Tibial artery (tissue), 4 donors: ENCODE results near the gene TPRG1L.

Source experiments
- DNase-seq, 2 donors: peaks; one replicate each; pipeline ENCODE4 v3.0.0-alpha.2; 2019
- H3K27ac ChIP-seq, 2 donors: fragments of 200-600 bp; sonication (generic) in 1 of 2; 1 replicate in 1 of 2; 2 replicates in 1 of 2; pipeline ENCODE4 v1.5.1; 2018 to 2019; ENCODE audit warnings: mild to moderate bottlenecking in 1 of 2
- H3K27me3 ChIP-seq, 2 donors: fragments of 200-600 bp; sonication (generic) in 1 of 2; one replicate each; pipeline versions ENCODE4 v1.5.1 to v1.6.0; 2016 to 2019
- H3K36me3 ChIP-seq, 3 donors: fragments of 200-600 bp; sonication (generic) in 2 of 3; one replicate each; pipeline ENCODE4 v1.5.1; 2016 to 2019; ENCODE audit warnings: mild to moderate bottlenecking in 2 of 3
- H3K4me1 ChIP-seq, 4 donors: fragments of 200-600 bp; sonication (generic) in 2 of 4; 1 replicate in 3 of 4; 2 replicates in 1 of 4; pipeline ENCODE4 v1.5.1; 2016 to 2019
- H3K4me3 ChIP-seq, 2 donors: fragments of 200-600 bp; sonication (generic) in 1 of 2; 1 replicate in 1 of 2; 2 replicates in 1 of 2; pipeline ENCODE4 v1.5.1; 2018 to 2019; ENCODE audit warnings: mild to moderate bottlenecking in 2 of 2
- H3K9me3 ChIP-seq, 3 donors: fragments of 200-600 bp; sonication (generic) in 1 of 3; one replicate each; pipeline ENCODE4 v1.5.1; 2016 to 2019
- CTCF ChIP-seq, 2 experiments: fragments of 200-600 bp in 1 of 2; fragments of 450-650 bp in 1 of 2; IDR thresholded peaks; one replicate each; pipeline ENCODE4 v1.5.1; 2017 to 2019; ENCODE audit warnings: antibody characterized with exemption in 2 of 2, mild to moderate bottlenecking in 1 of 2, moderate library complexity in 1 of 2
- intact Hi-C: fragments of 100-400 bp; cut with DNase I; formaldehyde crosslinking; loops from one replicate; pipeline ENCODE4 v1.15.0; 2023; ENCODE audit warnings: low total_unique reads

TPRG1L gene

DNA sequence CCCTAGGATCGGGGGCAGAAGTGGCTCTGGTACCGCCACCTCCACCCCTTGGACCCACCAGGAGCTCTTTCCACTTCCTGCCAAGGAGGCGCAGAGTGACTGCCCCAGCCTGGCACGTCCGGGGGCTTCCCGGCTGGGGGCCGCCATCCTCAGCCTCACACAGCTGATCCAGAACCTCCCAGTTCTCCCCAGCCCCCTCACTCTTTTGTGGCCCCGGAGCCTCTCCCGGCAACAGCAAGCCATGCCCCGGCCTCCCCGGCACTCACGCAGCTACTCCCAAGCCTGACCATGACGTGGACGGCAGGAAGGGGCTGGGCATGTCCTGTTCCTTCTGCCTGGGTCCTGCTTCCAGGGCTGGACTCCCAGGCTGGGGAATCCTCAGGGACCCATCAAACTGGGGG, 44.6 kb downstream of the TPRG1L start:
- no peaks in the 10 kb centered on the region for H3K9me3 ChIP-seq
- H3K27ac ChIP-seq, result no peak overlapping the region
- DNase-seq, result peak in 1 of 2 donors; percentile 54
- no peak for TF ChIP-seq CTCF (IDR thresholded peaks at IDR 0.05)
- no peak overlapping the region for H3K4me3 ChIP-seq
- peaks cover 0 to 10% (median 0%) of the 10 kb centered on the region in 4 donors for H3K4me1 ChIP-seq
- intact Hi-C loops, result no loop called here
- H3K36me3 ChIP-seq, result no peaks in the 10 kb centered on the region
- H3K27me3 ChIP-seq, result peaks cover 0 to 64% of the 10 kb centered on the region in 2 donors

GRCh38 chr1:3669971-3670431, 45.2 kb downstream of the TPRG1L start:
- no peak for TF ChIP-seq CTCF (IDR thresholded peaks at IDR 0.05)
- intact Hi-C loops, result no loop called here
- Histone ChIP-seq H3K27ac (no peak overlapping the region), H3K27me3 (peaks cover 0 to 65% of the 10 kb centered on the region in 2 donors), H3K4me3 (no peak overlapping the region), H3K9me3 (no peaks in the 10 kb centered on the region), H3K36me3 (no peaks in the 10 kb centered on the region), H3K4me1 (peaks cover 0 to 10% (median 0%) of the 10 kb centered on the region in 4 donors)
- peak in 1 of 2 donors; percentile 29 for DNase-seq

DNA sequence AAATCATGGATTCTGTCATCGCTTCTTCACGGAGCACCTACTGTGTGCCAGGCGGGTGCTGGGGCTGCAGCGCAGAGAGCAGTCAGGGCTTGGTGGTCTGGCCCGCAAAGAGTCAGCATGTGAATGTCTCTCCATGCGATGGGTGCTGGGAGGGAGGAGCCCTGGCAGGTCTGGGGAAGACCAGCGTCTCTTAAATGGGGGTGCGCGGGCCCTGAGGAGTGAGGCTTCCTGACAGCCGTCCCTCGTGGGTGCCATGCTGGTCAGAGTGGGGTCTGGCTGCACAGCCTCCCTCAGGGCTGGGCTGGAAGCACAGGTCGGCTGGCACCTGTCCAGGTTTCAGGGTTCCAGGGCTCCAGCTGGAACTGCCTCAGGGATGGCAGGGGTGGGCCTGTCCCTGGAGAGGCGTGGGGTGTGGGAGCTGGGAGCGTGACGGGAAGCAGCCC, 46.0 kb downstream of the TPRG1L start:
- H3K4me1 ChIP-seq, result peaks cover 0 to 10% (median 0%) of the 10 kb centered on the region in 4 donors
- peaks cover 0 to 65% of the 10 kb centered on the region in 2 donors for H3K27me3 ChIP-seq
- DNase-seq, result peak in 1 of 2 donors; percentile 54
- no peak overlapping the region for H3K4me3 ChIP-seq
- H3K36me3 ChIP-seq, result no peaks in the 10 kb centered on the region
- no peak for TF ChIP-seq CTCF (IDR thresholded peaks at IDR 0.05)
- intact Hi-C loops, result no loop called here
- no peaks in the 10 kb centered on the region for H3K9me3 ChIP-seq
- no peak overlapping the region for H3K27ac ChIP-seq

DNA sequence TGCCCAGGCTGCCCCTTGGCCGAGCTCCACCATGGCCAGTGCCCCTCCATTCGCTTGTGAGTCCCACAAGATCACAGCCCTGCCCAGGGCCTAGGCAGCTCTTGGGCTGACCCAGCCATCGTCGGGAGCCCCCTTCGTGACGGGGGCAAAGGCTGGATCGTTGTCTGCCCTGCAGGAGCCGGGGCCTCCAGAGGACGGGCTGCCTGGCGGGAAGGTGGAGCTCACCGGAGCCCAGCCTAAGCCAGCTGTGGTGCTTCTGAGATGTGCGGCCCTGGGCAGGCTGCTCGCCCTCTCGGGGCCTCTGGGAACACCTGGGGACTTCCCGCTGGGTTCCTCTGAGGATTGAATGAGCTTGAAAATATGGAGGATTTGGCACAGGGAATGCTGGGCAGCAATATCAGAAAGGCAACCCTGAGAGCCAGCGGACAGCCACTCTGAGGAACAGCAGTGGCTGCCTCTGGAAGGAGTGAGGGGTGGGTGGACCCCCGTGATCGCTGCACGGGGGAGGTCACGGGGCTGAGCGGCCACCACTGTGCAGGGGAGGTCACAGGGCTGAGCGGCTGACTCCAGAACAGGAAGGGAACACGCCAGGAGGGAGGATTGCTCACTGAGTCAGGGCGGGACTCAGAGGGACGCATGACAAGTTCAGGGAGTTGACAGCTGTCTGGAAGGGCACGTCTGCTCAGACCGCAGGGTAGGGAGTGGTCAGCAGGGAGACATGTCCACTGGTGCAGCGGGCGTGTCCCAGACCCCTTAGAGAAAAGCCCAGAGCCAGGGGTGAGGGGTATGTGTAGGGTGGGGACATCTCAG, 46.8 kb downstream of the TPRG1L start:
- peak in 1 of 2 donors; percentile 45 for DNase-seq
- H3K27me3 ChIP-seq, result peaks cover 0 to 63% of the 10 kb centered on the region in 2 donors
- intact Hi-C loops, result no loop called here
- no peak for TF ChIP-seq CTCF (IDR thresholded peaks at IDR 0.05)
- no peaks in the 10 kb centered on the region for H3K9me3 ChIP-seq
- no peak overlapping the region for H3K27ac ChIP-seq
- H3K36me3 ChIP-seq, result no peaks in the 10 kb centered on the region
- no peak overlapping the region for H3K4me3 ChIP-seq
- peaks cover 0 to 10% (median 0%) of the 10 kb centered on the region in 4 donors for H3K4me1 ChIP-seq

DNA sequence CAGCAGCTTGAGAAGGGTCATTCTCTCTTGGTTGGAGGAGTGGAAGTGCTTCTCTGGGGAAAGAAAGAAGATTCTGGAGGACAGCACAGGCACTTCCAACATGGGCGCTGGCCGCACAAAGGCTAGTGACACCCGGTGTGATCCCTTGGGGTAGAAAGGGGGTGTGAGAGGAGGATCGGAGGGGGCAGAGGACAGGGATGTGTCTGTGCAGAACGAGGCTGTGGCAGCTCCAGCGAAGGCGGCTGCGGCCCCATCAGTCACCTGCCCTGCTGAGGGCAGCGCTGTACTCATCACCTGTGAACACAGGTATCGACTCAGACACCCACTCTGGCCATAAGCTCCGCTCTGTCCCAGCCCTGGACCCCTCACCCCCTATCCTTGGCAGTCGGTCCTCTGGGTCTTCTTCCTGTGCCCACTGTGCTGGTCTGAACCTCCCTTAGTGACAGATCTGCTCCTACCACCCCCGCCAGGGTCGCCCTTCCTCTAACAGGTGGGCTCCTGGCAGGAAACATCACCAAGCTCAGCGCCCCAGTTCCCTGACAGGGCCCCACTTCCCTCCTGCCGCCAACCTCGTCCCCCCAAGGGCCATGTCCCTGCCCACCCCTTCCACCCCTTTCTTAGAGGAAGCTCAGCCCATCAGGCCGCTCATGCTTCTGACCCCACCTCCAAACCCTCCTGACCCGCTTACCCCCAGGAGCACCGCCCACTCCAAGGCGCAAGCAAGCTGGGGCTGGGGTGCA, 47.6 kb downstream of the TPRG1L start:
- H3K27ac ChIP-seq, result no peak overlapping the region
- DNase-seq, result no peak
- no peak overlapping the region for H3K4me3 ChIP-seq
- H3K27me3 ChIP-seq, result peaks cover 0 to 62% of the 10 kb centered on the region in 2 donors
- no peaks in the 10 kb centered on the region for H3K36me3 ChIP-seq
- H3K9me3 ChIP-seq, result no peaks in the 10 kb centered on the region
- intact Hi-C loops, result no loop called here
- no peak for TF ChIP-seq CTCF (IDR thresholded peaks at IDR 0.05)
- H3K4me1 ChIP-seq, result peaks cover 0 to 10% (median 0%) of the 10 kb centered on the region in 4 donors
